ENCODE data around the gene ANKRD10.
A peak's percentile ranks its signal among the peaks of the same experiment; 100 is the strongest.
"Not testable (repeated sequence)": the region's sequence is repeated elsewhere in the genome, so short reads cannot be mapped to it uniquely, and the experiment has no call there.

The ANKRD10 gene

GRCh38 chr13:110915057-110915873 is at the start of gene ANKRD10:
Gene ANKRD10, minus strand, starts transcription at chr13:110915069. Its CDS starts 135 bp downstream, at chr13:110914934.
- peak; percentile 89 for DNase-seq (ENCODE audit: low read depth)

GRCh38 chr13:110964229-110965037 is 49.6 kb upstream of the ANKRD10 start:
- no peak for DNase-seq (ENCODE audit: low read depth)

- DNase-seq (ENCODE audit: low read depth): no peak
Observed at GRCh38 chr13:110963554-110963970, 48.7 kb upstream of the ANKRD10 start.

GRCh38 chr13:110961959-110962358 is 47.1 kb upstream of the ANKRD10 start:
- DNase-seq (ENCODE audit: low read depth): no peak

- DNase-seq (ENCODE audit: low read depth): no peak
Observed at GRCh38 chr13:110960204-110960603, 45.3 kb upstream of the ANKRD10 start.

- DNase-seq (ENCODE audit: low read depth): no peak
Observed at GRCh38 chr13:110957931-110958330, 43.1 kb upstream of the ANKRD10 start.

- DNase-seq (ENCODE audit: low read depth): no peak
Observed at GRCh38 chr13:110957181-110957884, 42.5 kb upstream of the ANKRD10 start.

GRCh38 chr13:110956216-110956615 is 41.3 kb upstream of the ANKRD10 start:
- DNase-seq (ENCODE audit: low read depth): not testable (repeated sequence)

GRCh38 chr13:110955608-110956007 is 40.7 kb upstream of the ANKRD10 start:
- not testable (repeated sequence) for DNase-seq (ENCODE audit: low read depth)

GRCh38 chr13:110955072-110955503 is 40.2 kb upstream of the ANKRD10 start:
- not testable (repeated sequence) for DNase-seq (ENCODE audit: low read depth)

- not testable (repeated sequence) for DNase-seq (ENCODE audit: low read depth)
Observed at GRCh38 chr13:110954533-110954920, 39.7 kb upstream of the ANKRD10 start.

- DNase-seq (ENCODE audit: low read depth): no peak
Observed at GRCh38 chr13:110953833-110954532, 39.1 kb upstream of the ANKRD10 start.

GRCh38 chr13:110953416-110953815 is 38.5 kb upstream of the ANKRD10 start:
- DNase-seq (ENCODE audit: low read depth): no peak

- DNase-seq (ENCODE audit: low read depth): not testable (repeated sequence)
Observed at GRCh38 chr13:110952135-110952534, 37.3 kb upstream of the ANKRD10 start.

- DNase-seq (ENCODE audit: low read depth): no peak
Observed at GRCh38 chr13:110950819-110951570, 36.1 kb upstream of the ANKRD10 start.

- no peak for DNase-seq (ENCODE audit: low read depth)
Observed at GRCh38 chr13:110950356-110950755, 35.5 kb upstream of the ANKRD10 start.

- no peak for DNase-seq (ENCODE audit: low read depth)
Observed at GRCh38 chr13:110949628-110950027, 34.8 kb upstream of the ANKRD10 start.

GRCh38 chr13:110949116-110949515 is 34.2 kb upstream of the ANKRD10 start:
- DNase-seq (ENCODE audit: low read depth): no peak

GRCh38 chr13:110947338-110947737 is 32.5 kb upstream of the ANKRD10 start:
- not testable (repeated sequence) for DNase-seq (ENCODE audit: low read depth)

- no peak for DNase-seq (ENCODE audit: low read depth)
Observed at GRCh38 chr13:110945928-110946570, 31.2 kb upstream of the ANKRD10 start.

Measured in stimulated activated CD8-positive, alpha-beta memory T cell treated with anti-CD3 and anti-CD28 coated beads, Interleukin-15, amount 100 ng/mL, for 24 hours (primary cell).